Thymus (tissue), 11 donors: Measurements from ENCODE around the gene ABCD3. TPM values are rescaled to one million over a fixed set of nuclear protein-coding genes. Genes with fewer than 3 reads are reported as not detected.

Experiments used
- DNase-seq, 9 donors: peaks; one replicate each; pipeline ENCODE4 v3.0.0-alpha.2; 2013; ENCODE audit warnings: low spot score in 9 of 9, low read depth in 6 of 9, missing footprints in 1 of 9
- H3K27ac ChIP-seq, 2 donors: one replicate each; pipeline ENCODE4 v1.5.1; 2013; ENCODE audit warnings: control low read depth in 1 of 2, low read depth in 1 of 2, low read length in 1 of 2, mild to moderate bottlenecking in 1 of 2, moderate library complexity in 1 of 2
- H3K27me3 ChIP-seq, 2 donors: one replicate each; pipeline ENCODE4 v1.5.1; 2013; ENCODE audit warnings: low read length in 1 of 2; ENCODE audit not compliant: control insufficient read depth in 2 of 2, insufficient read depth in 1 of 2
- H3K36me3 ChIP-seq, 2 donors: one replicate each; pipeline ENCODE4 v1.5.1; 2013; ENCODE audit warnings: low read length in 1 of 2, mild to moderate bottlenecking in 1 of 2, moderate library complexity in 1 of 2; ENCODE audit not compliant: control insufficient read depth in 2 of 2, insufficient read depth in 2 of 2
- H3K4me1 ChIP-seq, 2 donors: one replicate each; pipeline ENCODE4 v1.5.1; 2013; ENCODE audit warnings: low read length in 2 of 2; ENCODE audit not compliant: control insufficient read depth in 2 of 2, insufficient read depth in 2 of 2
- H3K4me3 ChIP-seq, 2 donors: one replicate each; pipeline ENCODE4 v1.5.1; 2013; ENCODE audit warnings: low read length in 2 of 2, control low read depth in 1 of 2, mild to moderate bottlenecking in 1 of 2
- H3K9me3 ChIP-seq, 2 donors: one replicate each; pipeline ENCODE4 v1.5.1; 2013; ENCODE audit warnings: low read length in 1 of 2, mild to moderate bottlenecking in 1 of 2; ENCODE audit not compliant: control insufficient read depth in 2 of 2, insufficient read depth in 1 of 2
- WGBS: extraction: QIAGEN DNeasy Blood & Tissue Kit; methylation state at CpG from one replicate; pipeline ENCODE4 v1.1.7; 2013; 5-methylcytosine and 5-hydroxymethylcytosine counted together
- polyA plus RNA-seq: library from polyadenylated mRNA; stranded (reverse); fragments of 200-250 nt; gene quantifications from one replicate; pipeline ENCODE4 v1.2.3, GENCODE V29; 2013
- total RNA-seq: library from RNA; stranded (reverse); fragments of 120-200 nt; gene quantifications from one replicate; pipeline ENCODE4 v1.2.4, GENCODE V29; 2013
- donor health status: healthy.

Gene ABCD3
- total and polyA plus RNA-seq, 2 donors = 84.2 to 92.7 TPM

GRCh38 chr1:94490556-94490955 lies 72.4 kb downstream of the ABCD3 start:
- H3K27ac ChIP-seq = no peak overlapping the region
- H3K9me3 ChIP-seq = no peaks in the 10 kb centered on the region
- DNase-seq = no peak
- no peaks in the 10 kb centered on the region for H3K27me3 ChIP-seq
- WGBS = 98% methylated on average over 2 of the region's 2 CpGs
- no peaks in the 10 kb centered on the region for H3K4me1 ChIP-seq
- H3K36me3 ChIP-seq = peaks cover 23 to 72% of the 10 kb centered on the region in 2 donors
- H3K4me3 ChIP-seq = no peak overlapping the region

GRCh38 chr1:94496076-94496755 lies 78.0 kb downstream of the ABCD3 start:
- no peak for DNase-seq
- Histone ChIP-seq H3K4me1 (no peaks in the 10 kb centered on the region), H3K36me3 (peaks cover 10 to 56% of the 10 kb centered on the region in 2 donors), H3K27ac (no peak overlapping the region), H3K27me3 (no peaks in the 10 kb centered on the region), H3K4me3 (no peak overlapping the region), H3K9me3 (no peaks in the 10 kb centered on the region)
- 98% methylated on average over 2 of the region's 2 CpGs for WGBS

DNA sequence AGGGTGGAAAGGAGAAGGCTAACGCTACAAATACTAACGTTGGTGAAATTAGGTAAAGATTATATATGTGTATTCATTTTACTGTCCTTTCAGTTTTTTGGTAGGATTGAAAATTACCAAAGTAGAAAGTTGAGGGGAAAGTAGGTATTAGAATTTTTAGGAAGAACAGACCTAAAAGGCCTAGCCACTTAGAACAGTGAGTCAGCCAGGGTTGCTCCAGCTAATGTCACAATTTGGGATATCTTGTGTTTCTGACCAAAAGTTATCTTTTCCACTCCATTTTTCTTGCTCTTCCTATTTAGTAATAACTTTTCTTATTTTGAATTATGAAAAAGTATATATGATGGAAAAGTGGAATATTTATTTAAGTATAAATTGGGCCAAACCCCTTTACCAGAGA lies 83.2 kb downstream of the ABCD3 start:
- Histone ChIP-seq H3K9me3 (no peaks in the 10 kb centered on the region), H3K4me3 (no peak overlapping the region), H3K27ac (no peak overlapping the region), H3K27me3 (no peaks in the 10 kb centered on the region), H3K36me3 (peaks cover 40 to 70% of the 10 kb centered on the region in 2 donors), H3K4me1 (no peaks in the 10 kb centered on the region)
- DNase-seq = no peak
- WGBS = 95% methylated on average over 2 of the region's 2 CpGs

DNA sequence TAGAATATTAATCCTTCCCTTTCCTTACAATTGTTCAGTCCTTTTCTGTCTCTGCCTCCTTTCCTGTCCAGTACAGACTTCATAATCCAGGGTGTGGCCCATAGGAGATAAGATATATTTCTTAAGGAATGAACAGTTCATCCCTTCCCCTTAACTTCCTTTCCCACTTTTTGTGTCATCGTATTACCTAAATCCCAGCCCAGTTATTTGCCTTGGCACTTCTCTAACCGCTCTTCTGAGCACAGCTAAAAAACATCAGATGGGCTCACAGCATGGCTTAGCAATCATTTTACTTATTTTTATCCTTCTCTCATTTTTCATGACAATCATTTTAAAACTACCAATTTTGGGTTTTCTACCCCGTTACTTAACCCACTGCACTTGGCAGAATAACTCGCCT lies 83.7 kb downstream of the ABCD3 start:
- Histone ChIP-seq H3K4me1 (no peaks in the 10 kb centered on the region), H3K4me3 (no peak overlapping the region), H3K9me3 (no peaks in the 10 kb centered on the region), H3K27me3 (no peaks in the 10 kb centered on the region), H3K27ac (no peak overlapping the region), H3K36me3 (peaks cover 42 to 72% of the 10 kb centered on the region in 2 donors)
- 98% methylated on average over 4 of the region's 4 CpGs for WGBS
- no peak for DNase-seq

DNA sequence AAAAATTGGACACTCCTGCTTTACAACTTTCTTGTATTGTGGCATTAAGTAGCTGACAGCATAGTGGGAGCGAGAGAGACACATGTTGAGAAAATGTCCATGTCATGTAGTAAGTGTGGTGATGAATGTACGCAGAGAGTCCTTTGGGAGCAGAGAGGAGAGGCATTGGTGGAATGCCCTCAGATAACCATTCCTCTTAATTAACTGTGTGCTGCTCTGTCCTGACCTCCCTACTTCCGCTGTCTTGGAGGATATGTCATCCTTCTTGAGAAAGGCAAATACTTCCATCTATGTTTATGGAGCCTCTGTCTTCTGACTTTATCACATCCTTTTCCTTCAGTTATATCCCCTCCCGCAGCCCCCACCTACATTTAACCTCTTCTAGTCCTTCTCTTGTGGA lies 85.0 kb downstream of the ABCD3 start:
- no peak overlapping the region for H3K4me3 ChIP-seq
- peaks cover 42 to 69% of the 10 kb centered on the region in 2 donors for H3K36me3 ChIP-seq
- peak in 1 of 9 donors; percentile 11 for DNase-seq
- no peaks in the 10 kb centered on the region for H3K4me1 ChIP-seq
- H3K9me3 ChIP-seq = no peaks in the 10 kb centered on the region
- no peaks in the 10 kb centered on the region for H3K27me3 ChIP-seq
- WGBS = 93% methylated on average over 4 of the region's 4 CpGs
- H3K27ac ChIP-seq = no peak overlapping the region

- H3K9me3 ChIP-seq = no peaks in the 10 kb centered on the region
- no peaks in the 10 kb centered on the region for H3K27me3 ChIP-seq
- H3K27ac ChIP-seq = no peak overlapping the region
- no peaks in the 10 kb centered on the region for H3K4me1 ChIP-seq
- H3K4me3 ChIP-seq = no peak overlapping the region
- DNase-seq = no peak
- 96% methylated on average over 1 of the region's 1 CpG for WGBS
- peaks cover 38 to 54% of the 10 kb centered on the region in 2 donors for H3K36me3 ChIP-seq
Measured at GRCh38 chr1:94504601-94505000, 86.4 kb downstream of the ABCD3 start.

- Histone ChIP-seq H3K36me3 (peaks cover 4 to 20% of the 10 kb centered on the region in 2 donors), H3K4me3 (no peak overlapping the region), H3K27ac (no peak overlapping the region)
Measured at GRCh38 chr1:94512816-94513215, 94.6 kb downstream of the ABCD3 start.

DNA sequence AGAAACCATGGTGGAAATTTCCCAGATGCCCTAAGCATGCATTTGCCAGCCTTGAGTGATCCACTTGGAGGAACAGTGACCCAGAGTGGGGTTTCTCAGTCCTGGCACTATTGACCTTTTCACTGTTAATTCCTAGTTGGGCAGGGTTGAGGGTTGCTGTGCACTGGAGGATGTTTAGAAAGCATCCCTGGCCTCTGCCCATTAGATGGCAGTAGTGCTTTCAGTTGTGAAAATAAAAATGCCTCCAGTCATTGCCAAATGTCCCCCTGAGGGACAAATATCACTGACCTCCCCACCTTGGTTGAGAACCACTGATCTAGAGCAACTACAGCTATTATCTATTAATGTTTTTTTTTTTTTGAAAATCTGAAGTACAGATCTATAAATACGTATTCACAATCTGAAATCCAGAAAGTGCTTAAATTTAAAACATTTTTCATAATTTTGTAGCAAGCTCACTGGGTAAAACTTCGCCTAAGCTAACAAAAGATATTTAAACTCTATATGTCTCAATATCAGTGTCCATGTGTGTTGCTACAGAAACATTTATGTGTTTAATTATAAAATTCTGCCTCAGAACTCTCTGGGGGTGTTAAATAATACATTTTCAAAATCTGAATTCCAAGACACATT lies 96.0 kb downstream of the ABCD3 start:
- H3K4me3 ChIP-seq = no peak overlapping the region
- no peaks in the 10 kb centered on the region for H3K9me3 ChIP-seq
- DNase-seq = peak in 2 of 9 donors; percentile 8 to 22
- H3K36me3 ChIP-seq = peaks cover 4 to 29% of the 10 kb centered on the region in 2 donors
- 98% methylated on average over 2 of the region's 2 CpGs for WGBS
- no peaks in the 10 kb centered on the region for H3K27me3 ChIP-seq
- no peak overlapping the region for H3K27ac ChIP-seq
- H3K4me1 ChIP-seq = no peaks in the 10 kb centered on the region

More at GRCh38 chr1:94512816-94513215, 94.6 kb downstream of the ABCD3 start:
- H3K4me1 ChIP-seq = no peaks in the 10 kb centered on the region
- no peak for DNase-seq
- H3K27me3 ChIP-seq = no peaks in the 10 kb centered on the region
- WGBS = 98% methylated on average over 2 of the region's 2 CpGs
- H3K9me3 ChIP-seq = no peaks in the 10 kb centered on the region

- 98% methylated on average over 1 of the region's 1 CpG for WGBS
- peaks cover 4 to 37% of the 10 kb centered on the region in 2 donors for H3K36me3 ChIP-seq
- no peak for DNase-seq
- H3K4me1 ChIP-seq = no peaks in the 10 kb centered on the region
- no peak overlapping the region for H3K4me3 ChIP-seq
- H3K27me3 ChIP-seq = no peaks in the 10 kb centered on the region
- no peaks in the 10 kb centered on the region for H3K9me3 ChIP-seq
- no peak overlapping the region for H3K27ac ChIP-seq
Measured at GRCh38 chr1:94515296-94515947, 97.2 kb downstream of the ABCD3 start.
